WI38 (cell line): ENCODE data around the gene GRM2.

Experiments
- H3K4me3 ChIP-seq: 2 replicates; pipeline ENCODE4 v1.5.1; 2011; ENCODE audit warnings: low read depth, mild to moderate bottlenecking, control low read depth, low read length
- CTCF ChIP-seq: IDR thresholded peaks from 2 replicates; pipeline ENCODE4 v1.5.1; 2012; ENCODE audit warnings: low read depth, mild to moderate bottlenecking, control low read depth, low read length

Gene GRM2

DNA sequence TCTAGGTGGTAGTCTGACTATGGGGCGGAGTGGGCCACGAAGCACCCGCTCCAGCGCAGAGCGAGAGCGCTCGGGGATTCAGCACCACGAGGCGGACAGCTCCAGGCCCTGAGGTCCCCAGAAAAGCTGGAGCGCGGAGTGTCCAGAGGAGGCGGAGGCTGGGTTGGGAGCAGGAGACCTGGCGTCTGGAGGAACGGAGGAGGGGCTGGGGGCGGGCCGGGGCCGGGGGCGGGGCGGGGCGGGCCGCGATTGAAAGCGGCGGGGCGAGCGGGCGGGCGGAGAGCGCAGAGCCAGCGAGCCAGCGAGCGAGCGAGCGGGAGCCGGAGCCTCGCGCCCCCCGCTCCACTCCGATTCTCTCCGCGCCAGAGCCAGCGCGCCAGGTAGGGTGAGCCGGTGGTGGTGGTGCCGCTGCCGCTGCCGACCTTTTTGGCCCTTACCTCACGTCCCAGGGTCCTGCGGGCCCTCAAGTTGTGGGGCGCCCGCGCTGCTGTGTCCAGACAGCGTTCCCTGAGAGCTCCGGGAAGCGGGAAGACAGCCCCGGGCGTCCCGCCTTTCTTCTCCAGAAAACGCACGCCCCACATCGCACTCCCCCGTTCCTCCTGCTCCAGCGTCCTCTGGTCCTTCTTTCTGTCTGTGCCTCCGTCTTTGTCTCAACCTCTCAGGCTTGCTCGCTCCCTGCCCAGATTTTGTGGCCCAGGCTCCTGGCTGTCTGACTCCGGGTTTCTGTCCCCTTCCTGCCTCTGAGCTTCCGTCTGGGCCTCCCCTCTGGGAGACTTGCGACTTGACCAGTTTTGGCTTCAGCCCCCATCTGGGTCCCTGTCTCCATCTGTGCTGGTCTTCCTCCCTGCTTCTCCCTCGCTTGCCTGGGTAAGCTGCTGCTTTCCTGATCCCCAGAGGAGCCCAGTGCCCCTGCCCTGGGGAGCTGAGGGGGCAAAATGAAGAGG is at the start of gene GRM2:
Gene GRM2, plus strand, starts transcription at position 281 of the 944 bp plus-strand sequence. CDS start 1,916 bp downstream, outside the sequence.
- peak within 1 kb of the TSS; percentile 32 for H3K4me3 ChIP-seq
- TF ChIP-seq CTCF: no peak

DNA sequence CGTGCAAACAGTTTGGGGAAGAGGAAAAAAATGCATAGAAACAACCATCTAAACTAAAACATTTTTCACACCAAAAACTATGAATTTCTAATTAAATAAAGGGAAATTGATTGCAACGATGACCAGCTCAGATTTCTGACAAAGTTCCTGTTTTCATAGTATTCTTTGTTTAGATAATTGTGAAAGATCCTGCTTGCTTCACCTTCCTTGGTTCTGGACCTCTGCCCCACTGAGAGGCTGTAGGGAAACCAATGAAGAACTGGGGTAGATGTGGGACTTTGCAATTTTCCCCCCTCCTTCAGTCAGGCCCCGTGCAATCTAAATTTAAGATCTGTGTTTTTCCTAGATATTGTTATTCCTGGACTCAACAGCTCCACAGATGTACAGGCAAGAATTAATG is 49.6 kb upstream of the GRM2 start:
- no peak overlapping the region for H3K4me3 ChIP-seq
- TF ChIP-seq CTCF: no peak

GRCh38 chr3:51659942-51660341 is 46.9 kb upstream of the GRM2 start:
- no peak for TF ChIP-seq CTCF
- no peak overlapping the region for H3K4me3 ChIP-seq

GRCh38 chr3:51662456-51662855 is 44.4 kb upstream of the GRM2 start:
- H3K4me3 ChIP-seq: no peak overlapping the region
- TF ChIP-seq CTCF: no peak

DNA sequence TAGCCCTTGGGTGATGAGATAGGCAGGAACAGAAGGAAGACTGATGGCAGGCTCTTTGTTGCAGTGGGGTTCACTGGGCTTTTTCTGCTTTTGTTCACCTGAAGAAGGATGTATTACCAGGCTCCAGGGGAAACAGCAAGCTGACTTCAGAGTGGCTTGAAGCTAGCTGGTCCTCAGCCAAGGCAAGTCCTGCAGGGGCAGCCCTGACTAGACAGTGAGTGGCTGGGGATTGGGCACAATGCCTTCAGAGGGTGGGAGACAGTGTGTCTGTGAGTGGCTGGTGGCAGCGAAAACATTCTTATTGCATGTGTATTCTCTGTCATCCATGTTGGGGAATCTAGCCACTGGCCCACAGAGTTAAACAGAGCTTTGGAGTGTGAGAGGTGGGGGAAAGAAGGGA is 38.1 kb upstream of the GRM2 start:
- no peak overlapping the region for H3K4me3 ChIP-seq
- no peak for TF ChIP-seq CTCF

DNA sequence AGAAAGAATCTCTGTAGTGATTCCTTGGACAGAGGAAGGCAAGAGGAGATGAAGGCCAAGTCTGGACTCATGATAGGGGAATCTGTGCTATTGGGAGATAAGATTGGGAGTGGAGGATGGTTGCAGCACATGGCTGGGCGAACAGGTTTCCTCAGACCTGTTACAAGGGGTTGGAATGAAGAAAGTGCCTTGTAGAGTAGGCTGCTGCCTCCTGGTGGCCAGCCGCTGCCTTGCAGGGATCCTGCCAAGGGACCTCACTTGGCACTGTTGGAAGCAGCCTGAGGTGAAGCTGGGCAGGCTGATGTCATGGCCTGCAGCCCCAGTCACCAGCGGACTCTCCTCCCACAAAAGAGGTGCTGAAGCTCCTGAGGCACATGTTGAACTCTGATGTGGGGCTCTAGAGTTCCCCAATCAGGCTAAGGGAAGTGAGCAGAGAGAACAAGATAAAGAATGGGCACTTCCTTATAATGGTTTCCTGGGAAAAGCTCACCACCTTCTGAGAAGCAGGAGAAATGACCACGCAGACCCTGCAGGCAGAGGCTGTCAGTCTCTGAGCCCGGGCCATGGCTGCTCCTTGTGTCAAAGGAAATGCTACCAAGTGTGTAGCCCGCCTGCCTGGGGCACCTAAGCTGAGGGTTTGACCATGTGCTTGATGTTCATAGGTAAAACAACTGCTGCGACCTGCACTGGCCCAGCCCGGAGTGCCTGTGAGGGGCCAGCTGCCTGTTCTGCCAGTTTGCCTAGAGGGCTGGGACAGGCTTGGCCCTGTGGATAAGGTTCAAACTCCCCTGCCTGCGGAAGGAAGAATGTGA is 37.4 kb upstream of the GRM2 start:
- no peak overlapping the region for H3K4me3 ChIP-seq
- peak; percentile 97 for TF ChIP-seq CTCF
